ENCODE results near the gene PPP1R37. TPM values are rescaled to one million over a fixed set of nuclear protein-coding genes. Genes with fewer than 3 reads are reported as not detected.

The PPP1R37 gene
- total RNA-seq, 8 experiments from 2014 or later = 18.2 to 37.0 (median 22.6) TPM

DNA sequence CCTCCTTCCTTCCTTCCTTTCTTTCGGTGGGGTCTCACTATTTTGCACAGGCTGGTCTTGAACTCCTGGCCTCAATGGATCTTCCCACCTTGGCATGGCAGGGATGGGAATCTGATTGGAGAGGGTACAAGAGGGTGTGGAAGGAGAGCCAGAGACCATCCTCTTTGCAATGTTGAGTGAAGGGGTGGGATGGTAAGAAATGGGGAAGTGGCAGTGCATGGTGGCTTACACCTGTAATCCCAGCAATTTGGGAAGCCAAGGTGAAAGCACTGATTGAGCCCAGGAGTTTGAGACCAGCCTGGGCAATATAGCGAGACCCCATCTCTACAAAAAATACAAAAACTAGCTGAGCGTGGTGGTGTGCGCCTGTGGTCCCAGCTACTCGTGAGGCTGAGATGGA, 91.1 kb downstream of the PPP1R37 start:
- ATAC-seq (replicated peaks in 6 of 8) = no peak
- in situ Hi-C loops (cut with MboI; ENCODE audit: low pct_unique_long_range_greater_than_20kb in 2 of 9, low sequenced_read_pairs in 9 of 9, unreplicated experiment in 9 of 9) = no loop called here
- Histone ChIP-seq H3K4me1 (replicated peaks in 1 of 2) (peaks cover 5 to 6% of the 10 kb centered on the region in 2 donors), H3K27ac (no peak overlapping the region), H3K4me3 (no peak overlapping the region)
- 71 to 100% (median 83%) methylated on average over 1 to 3 of the region's 5 CpGs; no CpG with 5 or more reads in 6 of the 10 experiments for WGBS, 10 experiments

GRCh38 chr19:45186509-45187334, 93.7 kb downstream of the PPP1R37 start:
- 44 to 100% (median 92%) methylated on average over 1 to 5 of the region's 12 CpGs; no CpG with 5 or more reads in 3 of the 10 experiments for WGBS, 10 experiments
- Histone ChIP-seq H3K4me1 (replicated peaks in 1 of 2) (no peaks in the 10 kb centered on the region), H3K4me3 (no peak overlapping the region), H3K27ac (no peak overlapping the region)
- in situ Hi-C loops (cut with MboI; ENCODE audit: low pct_unique_long_range_greater_than_20kb in 2 of 9, low sequenced_read_pairs in 9 of 9, unreplicated experiment in 9 of 9) = no loop called here
- ATAC-seq (replicated peaks in 6 of 8) = peak in 6 of 8 experiments; percentile 3 to 82 (median 38)

GRCh38 chr19:45187421-45188100, 94.6 kb downstream of the PPP1R37 start:
- Histone ChIP-seq H3K27ac (no peak overlapping the region), H3K4me1 (replicated peaks in 1 of 2) (no peaks in the 10 kb centered on the region), H3K4me3 (no peak overlapping the region)
- in situ Hi-C loops (cut with MboI; ENCODE audit: low pct_unique_long_range_greater_than_20kb in 2 of 9, low sequenced_read_pairs in 9 of 9, unreplicated experiment in 9 of 9) = no loop called here
- 0 to 83% (median 26%) methylated on average over 1 to 6 of the region's 12 CpGs for WGBS, 10 experiments
- peak in 6 of 8 experiments; percentile 48 to 65 (median 60) for ATAC-seq (replicated peaks in 6 of 8)

GRCh38 chr19:45189971-45190370, 97.0 kb downstream of the PPP1R37 start:
- no peak overlapping the region for H3K27ac ChIP-seq
- H3K4me1 ChIP-seq (replicated peaks in 1 of 2) = no peaks in the 10 kb centered on the region
- in situ Hi-C loops (cut with MboI; ENCODE audit: low pct_unique_long_range_greater_than_20kb in 2 of 9, low sequenced_read_pairs in 9 of 9, unreplicated experiment in 9 of 9) = no loop called here
- ATAC-seq (replicated peaks in 6 of 8) = no peak
- 25 to 90% (median 56%) methylated on average over 1 of the region's 1 CpG; no CpG with 5 or more reads in 1 of the 10 experiments for WGBS, 10 experiments
- no peak overlapping the region for H3K4me3 ChIP-seq

DNA sequence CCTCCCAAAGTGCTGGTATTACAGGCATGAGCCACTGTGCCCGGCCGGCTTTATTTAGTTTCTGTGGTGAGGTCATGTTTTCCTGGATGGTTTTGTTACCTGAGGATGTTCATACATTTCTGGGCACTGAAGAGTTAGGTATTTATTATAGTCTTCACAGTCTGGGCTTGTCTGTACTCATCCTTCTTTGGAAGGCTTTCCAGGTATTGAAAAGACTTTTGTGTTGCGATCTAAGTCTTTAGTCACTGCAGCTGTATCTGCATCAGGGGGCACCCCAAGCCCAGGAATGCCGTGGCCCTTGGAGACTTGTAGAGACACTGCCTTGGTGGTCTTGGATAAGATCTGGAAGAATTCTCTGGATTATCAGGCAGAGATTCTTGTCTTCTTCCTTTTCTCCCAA, 98.4 kb downstream of the PPP1R37 start:
- Histone ChIP-seq H3K4me1 (replicated peaks in 1 of 2) (no peaks in the 10 kb centered on the region), H3K4me3 (no peak overlapping the region), H3K27ac (no peak overlapping the region)
- in situ Hi-C loops (cut with MboI; ENCODE audit: low pct_unique_long_range_greater_than_20kb in 2 of 9, low sequenced_read_pairs in 9 of 9, unreplicated experiment in 9 of 9) = no loop called here
- ATAC-seq (replicated peaks in 6 of 8) = no peak
- WGBS, 10 experiments = 79 to 100% (median 91%) methylated on average over 1 to 4 of the region's 4 CpGs; no CpG with 5 or more reads in 3 of the 10 experiments

GRCh38 chr19:45195764-45196163, 102.8 kb downstream of the PPP1R37 start:
- Histone ChIP-seq H3K27ac (no peak overlapping the region), H3K4me1 (replicated peaks in 1 of 2) (no peaks in the 10 kb centered on the region), H3K4me3 (no peak overlapping the region)
- WGBS, 10 experiments = 5 to 100% (median 47%) methylated on average over 1 to 5 of the region's 6 CpGs; no CpG with 5 or more reads in 3 of the 10 experiments
- in situ Hi-C loops (cut with MboI; ENCODE audit: low pct_unique_long_range_greater_than_20kb in 2 of 9, low sequenced_read_pairs in 9 of 9, unreplicated experiment in 9 of 9) = no loop called here
- peak in 3 of 8 experiments; percentile 74 to 98 (median 96) for ATAC-seq (replicated peaks in 6 of 8)

Other genes starting within 250 kb of the PPP1R37 start
- gene NECTIN2, start 246.9 kb upstream of the PPP1R37 start, total RNA-seq = 10 to 100 TPM; 35.7 to 99.7 (median 49.5) TPM
- 100 to 1,000 TPM in 1 of 8 experiments, 10 to 100 TPM in 7; 30.9 to 141 (median 58.9) TPM for gene TOMM40, start 201.9 kb upstream of the PPP1R37 start, total RNA-seq
- 100 to 1,000 TPM in 2 of 8 experiments, 10 to 100 TPM in 3, 1 to 10 TPM in 3; 4.6 to 248 (median 30.2) TPM for gene APOE, start 187.4 kb upstream of the PPP1R37 start, total RNA-seq
- 10 to 100 TPM in 4 of 8 experiments, 1 to 10 TPM in 4; 1.1 to 77.6 (median 9.3) TPM for gene APOC1, start 178.6 kb upstream of the PPP1R37 start, total RNA-seq
- gene APOC4, start 150.9 kb upstream of the PPP1R37 start, total RNA-seq = not detected
- 1 to 10 TPM in 1 of 8 experiments, under 1 TPM in 2, not detected in 5; 0.49 to 1.0 (median 0.56) TPM for gene APOC2, start 147.1 kb upstream of the PPP1R37 start, total RNA-seq
- gene CLPTM1, start 137.8 kb upstream of the PPP1R37 start, total RNA-seq = 10 to 100 TPM; 37.2 to 81.3 (median 59.5) TPM
- 10 to 100 TPM in 2 of 8 experiments, 1 to 10 TPM in 6; 1.7 to 15.4 (median 5.4) TPM for gene RELB, start 91.7 kb upstream of the PPP1R37 start, total RNA-seq
- 10 to 100 TPM; 22.2 to 82.6 (median 34.6) TPM for gene CLASRP, start 54.1 kb upstream of the PPP1R37 start, total RNA-seq
- 1 to 10 TPM in 3 of 8 experiments, under 1 TPM in 5; 0.46 to 1.9 (median 0.85) TPM for gene ZNF296, start 16.7 kb upstream of the PPP1R37 start, total RNA-seq
- gene GEMIN7, start 13.9 kb upstream of the PPP1R37 start, total RNA-seq = 10 to 100 TPM; 15.5 to 33.8 (median 20.5) TPM
- 1 to 10 TPM in 2 of 8 experiments, under 1 TPM in 6; 0.49 to 1.4 (median 0.63) TPM for gene NKPD1, start 67.8 kb downstream of the PPP1R37 start, total RNA-seq
- 10 to 100 TPM; 16.9 to 40.8 (median 29.1) TPM for gene TRAPPC6A, start 85.1 kb downstream of the PPP1R37 start, total RNA-seq
- 1 to 10 TPM; 3.2 to 8.0 (median 5.4) TPM for gene BLOC1S3, start 85.6 kb downstream of the PPP1R37 start, total RNA-seq
- gene EXOC3L2, start 152.2 kb downstream of the PPP1R37 start, total RNA-seq = under 1 TPM in 7 of 8 experiments, not detected in 1; 0.04 to 0.51 (median 0.24) TPM
- gene MARK4, start 158.1 kb downstream of the PPP1R37 start, total RNA-seq = 10 to 100 TPM in 7 of 8 experiments, 1 to 10 TPM in 1; 9.1 to 40.6 (median 14.8) TPM
- gene CKM, start 229.7 kb downstream of the PPP1R37 start, total RNA-seq = under 1 TPM in 5 of 8 experiments, not detected in 3; 0.11 to 0.50 (median 0.28) TPM
- gene KLC3, start 247.6 kb downstream of the PPP1R37 start, total RNA-seq = 1 to 10 TPM in 1 of 8 experiments, under 1 TPM in 6, not detected in 1; 0.16 to 1.9 (median 0.42) TPM